ENCODE measurements around the gene SUPT3H. TPM values are rescaled to one million over a fixed set of nuclear protein-coding genes. Genes with fewer than 3 reads are reported as not detected.

SUPT3H gene
- polyA plus RNA-seq, 1 experiment = 8.7 TPM

DNA sequence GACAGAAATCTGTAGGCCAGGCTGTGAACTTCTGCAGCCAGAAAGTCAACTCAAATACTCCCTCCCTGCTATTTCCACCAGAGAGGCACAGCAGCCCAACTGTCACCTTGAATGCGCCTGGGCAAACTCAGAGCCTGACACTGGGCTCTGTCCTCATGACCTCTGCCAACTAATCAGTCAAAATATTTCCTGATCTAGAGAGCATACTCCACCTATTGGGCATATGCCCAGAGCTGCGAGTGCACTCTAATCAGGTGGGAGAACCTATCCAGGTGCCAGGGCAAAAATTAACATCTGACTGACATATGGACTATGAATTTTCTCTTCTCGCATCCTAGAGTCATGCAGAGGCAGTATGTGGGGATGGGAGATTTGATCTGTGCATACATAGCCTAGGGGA is 455.9 kb downstream of the SUPT3H start:
- no peaks in the 10 kb centered on the region for H3K9me3 ChIP-seq (ENCODE audit: control insufficient read depth, insufficient read depth, low read length)
- TF ChIP-seq, protein P1, sequence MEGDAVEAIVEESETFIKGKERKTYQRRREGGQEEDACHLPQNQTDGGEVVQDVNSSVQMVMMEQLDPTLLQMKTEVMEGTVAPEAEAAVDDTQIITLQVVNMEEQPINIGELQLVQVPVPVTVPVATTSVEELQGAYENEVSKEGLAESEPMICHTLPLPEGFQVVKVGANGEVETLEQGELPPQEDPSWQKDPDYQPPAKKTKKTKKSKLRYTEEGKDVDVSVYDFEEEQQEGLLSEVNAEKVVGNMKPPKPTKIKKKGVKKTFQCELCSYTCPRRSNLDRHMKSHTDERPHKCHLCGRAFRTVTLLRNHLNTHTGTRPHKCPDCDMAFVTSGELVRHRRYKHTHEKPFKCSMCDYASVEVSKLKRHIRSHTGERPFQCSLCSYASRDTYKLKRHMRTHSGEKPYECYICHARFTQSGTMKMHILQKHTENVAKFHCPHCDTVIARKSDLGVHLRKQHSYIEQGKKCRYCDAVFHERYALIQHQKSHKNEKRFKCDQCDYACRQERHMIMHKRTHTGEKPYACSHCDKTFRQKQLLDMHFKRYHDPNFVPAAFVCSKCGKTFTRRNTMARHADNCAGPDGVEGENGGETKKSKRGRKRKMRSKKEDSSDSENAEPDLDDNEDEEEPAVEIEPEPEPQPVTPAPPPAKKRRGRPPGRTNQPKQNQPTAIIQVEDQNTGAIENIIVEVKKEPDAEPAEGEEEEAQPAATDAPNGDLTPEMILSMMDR (IDR thresholded peaks at IDR 0.05; ENCODE audit: low read depth, low read length) = no peak
- H3K4me3 ChIP-seq (ENCODE audit: low read depth, low read length) = no peak overlapping the region
- ChIA-PET CTCF (no interaction called here), POLR2A (no interaction called here)
- no peak overlapping the region for H3K27ac ChIP-seq (ENCODE audit: low read depth, low read length)
- no peaks in the 10 kb centered on the region for H3K27me3 ChIP-seq (ENCODE audit: control insufficient read depth, insufficient read depth, low read length)
- DNase-seq (ENCODE audit: low read depth, low spot score) = no peak

DNA sequence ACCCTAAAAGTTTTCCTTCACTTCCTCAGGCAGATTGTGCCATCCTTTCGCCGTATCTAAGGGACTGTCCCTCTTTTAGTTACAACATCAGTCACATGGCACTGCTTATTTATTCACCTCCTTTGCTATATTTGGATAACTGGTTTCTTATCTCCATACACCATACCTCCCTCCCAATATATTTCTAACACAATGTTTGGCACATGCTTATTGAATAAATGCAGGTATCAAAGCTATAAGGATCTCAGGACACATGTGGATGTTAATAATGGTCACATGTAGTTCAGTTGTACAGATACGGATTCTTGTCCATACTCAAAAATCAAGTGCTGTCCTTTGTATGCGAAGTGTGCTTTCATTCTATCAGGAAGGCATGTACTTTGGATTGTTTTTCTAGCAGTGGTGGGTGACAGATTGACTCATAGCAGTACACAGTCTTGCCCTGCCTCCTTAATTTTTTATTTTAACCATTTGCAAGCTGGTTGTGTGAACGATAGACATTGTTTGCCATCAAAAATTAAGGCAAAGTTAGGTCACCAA is 456.7 kb downstream of the SUPT3H start:
- DNase-seq (ENCODE audit: low read depth, low spot score) = no peak
- H3K27ac ChIP-seq (ENCODE audit: low read depth, low read length) = no peak overlapping the region
- ChIA-PET POLR2A (no interaction called here), CTCF (no interaction called here)
- TF ChIP-seq, protein P1 (IDR thresholded peaks at IDR 0.05; ENCODE audit: low read depth, low read length) = no peak
- H3K27me3 ChIP-seq (ENCODE audit: control insufficient read depth, insufficient read depth, low read length) = no peaks in the 10 kb centered on the region
- H3K9me3 ChIP-seq (ENCODE audit: control insufficient read depth, insufficient read depth, low read length) = no peaks in the 10 kb centered on the region
- no peak overlapping the region for H3K4me3 ChIP-seq (ENCODE audit: low read depth, low read length)

DNA sequence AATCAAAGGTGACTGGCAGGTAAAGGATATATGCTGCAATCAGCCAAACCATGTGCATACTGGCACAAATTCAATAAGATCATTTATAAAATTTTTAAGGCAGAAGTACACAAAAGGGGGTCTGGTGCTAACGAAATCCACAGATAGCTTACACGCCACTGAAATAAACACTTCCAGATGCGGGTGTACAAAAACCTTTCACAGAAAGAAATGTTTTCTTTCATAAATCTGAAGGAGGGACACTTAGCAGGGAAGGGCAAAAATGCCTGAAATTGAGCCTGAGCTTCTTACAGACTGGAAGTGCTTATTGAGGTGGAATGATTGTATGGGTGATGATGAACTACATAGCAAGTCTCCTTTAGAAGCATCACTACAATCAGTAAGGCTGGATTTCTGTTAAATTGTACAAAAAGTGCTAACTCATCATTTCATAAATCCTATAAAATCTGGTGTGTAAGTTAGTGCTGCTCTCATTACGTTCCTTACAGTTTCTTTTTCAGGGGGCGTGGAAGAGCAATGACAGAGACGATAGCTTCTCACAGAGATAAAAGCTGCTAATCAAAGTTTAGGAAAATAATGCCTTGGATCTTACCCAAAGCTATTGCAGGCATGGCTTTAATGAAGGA is 458.9 kb downstream of the SUPT3H start:
- DNase-seq (ENCODE audit: low read depth, low spot score) = no peak

DNA sequence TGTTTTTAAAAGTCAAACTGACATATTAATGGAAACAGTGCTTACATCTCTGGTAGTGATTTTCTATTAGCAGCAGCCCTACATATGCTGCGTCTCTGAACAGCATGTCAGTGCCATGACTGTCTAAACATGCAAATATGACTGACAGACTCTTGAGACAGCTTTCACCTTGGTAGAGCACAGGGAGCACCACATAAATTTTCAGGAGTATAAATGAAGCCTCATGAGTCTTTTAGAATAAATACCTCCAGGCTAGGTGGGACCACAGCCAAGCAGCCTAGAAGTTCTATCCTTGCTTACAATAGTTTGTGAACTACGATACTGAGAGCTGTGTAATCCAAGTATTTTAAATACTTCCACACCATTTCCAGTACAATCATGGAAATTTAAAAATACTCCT is 460.3 kb downstream of the SUPT3H start:
- no peak overlapping the region for H3K27ac ChIP-seq (ENCODE audit: low read depth, low read length)
- no peaks in the 10 kb centered on the region for H3K9me3 ChIP-seq (ENCODE audit: control insufficient read depth, insufficient read depth, low read length)
- ChIA-PET POLR2A (no interaction called here), CTCF (no interaction called here)
- TF ChIP-seq, protein P1 (IDR thresholded peaks at IDR 0.05; ENCODE audit: low read depth, low read length) = no peak
- no peak overlapping the region for H3K4me3 ChIP-seq (ENCODE audit: low read depth, low read length)
- DNase-seq (ENCODE audit: low read depth, low spot score) = no peak
- H3K27me3 ChIP-seq (ENCODE audit: control insufficient read depth, insufficient read depth, low read length) = no peaks in the 10 kb centered on the region

More for the DNA sequence above, 458.9 kb downstream of the SUPT3H start:
- H3K27ac ChIP-seq (ENCODE audit: low read depth, low read length) = no peak overlapping the region
- no peaks in the 10 kb centered on the region for H3K27me3 ChIP-seq (ENCODE audit: control insufficient read depth, insufficient read depth, low read length)
- ChIA-PET POLR2A (no interaction called here), CTCF (interaction anchor here (0.8 kb wide), 1 partner anchor 264 kb away, joined by 4 read pairs; no protein-coding TSS in a partner anchor)
- H3K4me3 ChIP-seq (ENCODE audit: low read depth, low read length) = no peak overlapping the region
- no peaks in the 10 kb centered on the region for H3K9me3 ChIP-seq (ENCODE audit: control insufficient read depth, insufficient read depth, low read length)
- TF ChIP-seq, protein P1 (IDR thresholded peaks at IDR 0.05; ENCODE audit: low read depth, low read length) = no peak

DNA sequence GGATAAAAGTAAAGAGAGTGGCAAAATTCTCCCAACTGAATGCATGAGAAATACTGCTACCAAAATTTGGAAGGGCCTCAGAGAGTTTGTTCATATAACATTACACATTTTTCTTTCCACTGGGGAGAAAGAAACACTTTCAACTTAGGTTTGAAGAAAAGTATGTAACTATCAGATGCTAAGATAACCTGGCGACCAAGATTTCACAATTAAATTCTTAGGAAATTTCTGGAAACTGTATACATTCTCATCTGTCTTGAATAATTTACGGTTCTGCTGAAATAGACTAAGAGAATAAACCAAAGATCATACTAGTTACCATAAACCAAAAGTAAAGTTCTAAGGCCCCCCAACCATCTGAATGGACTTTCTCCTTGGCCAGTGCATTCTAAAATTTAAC is 462.6 kb downstream of the SUPT3H start:
- H3K27me3 ChIP-seq (ENCODE audit: control insufficient read depth, insufficient read depth, low read length) = no peaks in the 10 kb centered on the region
- ChIA-PET CTCF (no interaction called here), POLR2A (no interaction called here)
- TF ChIP-seq, protein P1 (IDR thresholded peaks at IDR 0.05; ENCODE audit: low read depth, low read length) = no peak
- no peaks in the 10 kb centered on the region for H3K9me3 ChIP-seq (ENCODE audit: control insufficient read depth, insufficient read depth, low read length)
- H3K4me3 ChIP-seq (ENCODE audit: low read depth, low read length) = no peak overlapping the region
- no peak for DNase-seq (ENCODE audit: low read depth, low spot score)
- H3K27ac ChIP-seq (ENCODE audit: low read depth, low read length) = no peak overlapping the region

Measured in AG04450 (cell line).